PC-3 (cell line): ENCODE data around the gene SLC25A31. TPM values are rescaled to one million over a fixed set of nuclear protein-coding genes. Genes with fewer than 3 reads are reported as not detected.

Experiments used
- ATAC-seq: fragments of 200-7000 bp; cut with Tn5 transposase; 2 replicates; pipeline ENCODE4 v1.9.1; 2020; ENCODE audit warnings: mild to moderate bottlenecking, moderate library complexity
- BruUV-seq: library from RNA; stranded (reverse); fragments of 400-500 nt; replicated peaks from 2 replicates; lab custom pipeline; 2021; lab: Mats Ljungman, UMichigan
- CTCF ChIA-PET: fragments of 300-600 bp; sonication (Branson Sonifier 250); formaldehyde crosslinking; loops from one replicate; lab custom pipeline; 2022; ENCODE audit warnings: antibody characterized with exemption; lab: Charles Lee
- POLR2A ChIA-PET: fragments of 300-600 bp; sonication (Branson Sonifier 250); formaldehyde crosslinking; loops from one replicate; lab custom pipeline; 2022; ENCODE audit warnings: antibody characterized with exemption; ENCODE audit not compliant: unreplicated experiment; lab: Charles Lee
- DNase-seq: peaks from one replicate; pipeline ENCODE4 v3.0.0-alpha.2; 2015
- H2AFZ ChIP-seq: fragments of 300-600 bp; sonication (generic); 2 replicates; pipeline ENCODE4 v1.6.0; 2016; ENCODE audit warnings: antibody characterized with exemption, low read length
- H3F3A ChIP-seq: fragments of 300-600 bp; sonication (generic); one replicate; pipeline ENCODE4 v1.6.0; 2017; ENCODE audit warnings: antibody characterized with exemption, low read length, control low read depth, mild to moderate bottlenecking; ENCODE audit not compliant: unreplicated experiment
- H3K27ac ChIP-seq: fragments of 300-600 bp; sonication (generic); 2 replicates; pipeline ENCODE4 v1.5.1; 2016; ENCODE audit warnings: mild to moderate bottlenecking, low read length
- H3K27me3 ChIP-seq: fragments of 300-600 bp; sonication (generic); 2 replicates; pipeline ENCODE4 v1.6.1; 2016; ENCODE audit warnings: low read length, mixed read lengths
- H3K36me3 ChIP-seq: fragments of 300-600 bp; sonication (generic); 2 replicates; pipeline ENCODE4 v1.6.1; 2016; ENCODE audit warnings: low read depth, mixed run types, low read length, mixed read lengths
- H3K4me1 ChIP-seq: fragments of 300-600 bp; sonication (generic); 2 replicates; pipeline ENCODE4 v1.5.1; 2016; ENCODE audit warnings: low read length; ENCODE audit not compliant: insufficient read depth
- H3K4me2 ChIP-seq: fragments of 300-600 bp; sonication (generic); 2 replicates; pipeline ENCODE4 v1.6.0; 2016; ENCODE audit warnings: low read length
- H3K4me3 ChIP-seq: fragments of 300-600 bp; sonication (generic); 2 replicates; pipeline ENCODE4 v1.5.1; 2016; ENCODE audit warnings: mild to moderate bottlenecking, low read length, mixed read lengths
- H3K79me2 ChIP-seq: fragments of 300-600 bp; sonication (generic); 2 replicates; pipeline ENCODE4 v1.6.1; 2017; ENCODE audit warnings: low read length, mixed read lengths
- H3K9ac ChIP-seq: fragments of 300-600 bp; sonication (generic); 2 replicates; pipeline ENCODE4 v1.6.0; 2016; ENCODE audit warnings: mild to moderate bottlenecking, low read length
- H3K9me2 ChIP-seq: fragments of 300-600 bp; sonication (generic); replicated peaks from 2 replicates; pipeline ENCODE4 v1.6.1; 2016; ENCODE audit warnings: mixed run types, low read length, mixed read lengths
- H3K9me3 ChIP-seq: fragments of 300-600 bp; sonication (generic); 2 replicates; pipeline ENCODE4 v1.6.1; 2016; ENCODE audit warnings: low read length, mixed read lengths
- H4K20me1 ChIP-seq: fragments of 300-600 bp; sonication (generic); 2 replicates; pipeline ENCODE4 v1.6.1; 2016; ENCODE audit warnings: low read length, mixed read lengths
- CTCF ChIP-seq: fragments of 300-600 bp; sonication (generic); conservative IDR thresholded peaks from 2 replicates; pipeline ENCODE4 v1.5.1; 2017; ENCODE audit warnings: antibody characterized with exemption, low read depth, mild to moderate bottlenecking, low read length
- EZH2 ChIP-seq: fragments of 300-600 bp; sonication (generic); IDR thresholded peaks from one replicate; pipeline ENCODE4 v1.6.1; 2017; ENCODE audit warnings: antibody characterized with exemption, mild to moderate bottlenecking, low read length; ENCODE audit not compliant: unreplicated experiment
- EZH2phosphoT487 ChIP-seq: fragments of 300-600 bp; sonication (generic); IDR thresholded peaks from 2 replicates; pipeline ENCODE4 v1.6.1; 2018; ENCODE audit warnings: mild to moderate bottlenecking, antibody characterized with exemption, low read length, borderline replicate concordance
- intact Hi-C: fragments of 100-400 bp; cut with micrococcal nuclease; formaldehyde crosslinking; loops from 2 replicates; pipeline ENCODE4 v1.9.0; 2023
- total RNA-seq: library from RNA; depleted of rRNA; stranded (reverse); fragments of >200 nt; gene quantifications from 2 replicates; pipeline ENCODE4 v1.2.3, GENCODE V29; 2014

Gene SLC25A31
- total RNA-seq, 1 experiment from 2014 or later = not detected

GRCh38 chr4:127686658-127687057 is 43.5 kb upstream of the SLC25A31 start:
- Histone ChIP-seq H3K4me1 (peaks cover 25% of the 10 kb centered on the region), H3K27ac (peak overlapping the region; percentile 57), H3K27me3 (no peaks in the 10 kb centered on the region), H3K4me2 (peak overlapping the region; percentile 64), H3K4me3 (0 out of 2 replicates have a peak overlapping the region, but pooled peaks have one; percentile 4), H3K79me2 (no peaks in the 10 kb centered on the region), H4K20me1 (no peaks in the 10 kb centered on the region), H3K9ac (no peak overlapping the region), H3K9me3 (no peaks in the 10 kb centered on the region), H2AFZ (no peak overlapping the region; the same call in 1 of the 2 replicates), H3K9me2 (no peaks in the 10 kb centered on the region), H3F3A (no peaks in the 10 kb centered on the region), H3K36me3 (no peaks in the 10 kb centered on the region; the same call in 1 of the 2 replicates)
- ChIA-PET CTCF (no interaction called here), POLR2A (interaction anchor here (0.7 kb wide), 1 partner anchor 54 kb away, joined by 3 read pairs; the partner anchor contains the start of gene INTU)
- DNase-seq (peak; percentile 86), ATAC-seq (peak; percentile 97)
- BruUV-seq = no TSS peak
- no peak for TF ChIP-seq CTCF
- TF ChIP-seq EZH2phosphoT487 = no peak
- TF ChIP-seq EZH2 = no peak
- intact Hi-C loops = no loop called here

GRCh38 chr4:127687580-127687979 is 42.6 kb upstream of the SLC25A31 start:
- Histone ChIP-seq H3K4me3 (no peak overlapping the region), H2AFZ (no peak overlapping the region), H3K9ac (no peak overlapping the region), H3K27me3 (no peaks in the 10 kb centered on the region), H3K79me2 (no peaks in the 10 kb centered on the region), H3K36me3 (no peaks in the 10 kb centered on the region; the same call in 1 of the 2 replicates), H3K9me2 (no peaks in the 10 kb centered on the region), H4K20me1 (no peaks in the 10 kb centered on the region), H3F3A (no peaks in the 10 kb centered on the region), H3K4me2 (no peak overlapping the region), H3K27ac (no peak overlapping the region), H3K9me3 (no peaks in the 10 kb centered on the region), H3K4me1 (peaks cover 25% of the 10 kb centered on the region)
- POLR2A ChIA-PET = interaction anchor here (0.6 kb wide), 1 partner anchor 30 kb away, joined by 4 read pairs; no protein-coding TSS in a partner anchor
- CTCF ChIA-PET = no interaction called here
- no peak for TF ChIP-seq EZH2phosphoT487
- TF ChIP-seq CTCF = no peak
- no peak for TF ChIP-seq EZH2
- no TSS peak for BruUV-seq
- DNase-seq (no peak), ATAC-seq (no peak)
- intact Hi-C loops = no loop called here

DNA sequence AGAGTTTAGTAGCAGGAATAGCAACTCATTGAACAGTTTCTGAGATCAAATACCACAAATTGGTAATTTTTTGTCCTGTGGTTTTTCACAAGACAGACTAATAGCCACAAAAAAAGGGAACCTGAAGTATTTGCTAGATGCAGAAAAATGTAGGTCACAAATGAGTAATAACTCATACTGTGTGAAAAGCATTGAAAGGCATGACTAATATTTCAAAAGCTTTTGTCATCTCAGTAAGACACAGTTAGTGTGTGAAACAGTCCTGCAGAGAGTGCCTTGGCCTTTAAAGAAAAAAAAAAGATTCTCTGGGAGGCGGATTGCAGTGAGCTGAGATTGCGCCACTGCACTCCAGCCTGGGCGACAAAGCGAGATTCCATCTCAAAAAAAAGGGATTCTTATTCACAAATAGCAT is 31.4 kb upstream of the SLC25A31 start:
- intact Hi-C loops = loop anchor here (1.0 kb wide), 1 partner anchor 11 kb away; no protein-coding TSS in a partner anchor
- no peaks in the 10 kb centered on the region for H4K20me1 ChIP-seq
- H3K79me2 ChIP-seq = no peaks in the 10 kb centered on the region
- no peaks in the 10 kb centered on the region for H3K27me3 ChIP-seq
- ATAC-seq = peak; percentile 99
- peak overlapping the region; percentile 70 for H3K4me2 ChIP-seq
- H3F3A ChIP-seq = no peaks in the 10 kb centered on the region
- CTCF ChIA-PET = interaction anchor here (0.6 to 1.4 kb wide), 2 partner anchors 34 to 352 kb away, joined by 3 to 4 read pairs; no protein-coding TSS in a partner anchor
- H3K36me3 ChIP-seq = 0 out of 2 replicates have a peak, but pooled peaks cover 3% of the 10 kb centered on the region
- no TSS peak for BruUV-seq
- H2AFZ ChIP-seq = peak overlapping the region; percentile 27
- no peaks in the 10 kb centered on the region for H3K9me2 ChIP-seq
- H3K27ac ChIP-seq = peak overlapping the region; percentile 60
- TF ChIP-seq EZH2phosphoT487 (no peak), CTCF (no peak), EZH2 (no peak)
- no peak overlapping the region for H3K9ac ChIP-seq
- no peaks in the 10 kb centered on the region for H3K9me3 ChIP-seq
- DNase-seq = peak; percentile 87
- 0 out of 2 replicates have a peak overlapping the region, but pooled peaks have one; percentile 18 for H3K4me3 ChIP-seq
- H3K4me1 ChIP-seq = peaks cover 15% of the 10 kb centered on the region
- POLR2A ChIA-PET = interaction anchor here (0.6 kb wide), 1 partner anchor 362 kb away, joined by 7 read pairs; no protein-coding TSS in a partner anchor
